Hepatocyte (in vitro differentiated cells): Measurements from ENCODE around the gene SLC25A38. TPM values are rescaled to one million over a fixed set of nuclear protein-coding genes. Genes with fewer than 3 reads are reported as not detected.
"Not testable (repeated sequence)": the region's sequence is repeated elsewhere in the genome, so short reads cannot be mapped to it uniquely, and the experiment has no call there.

Experiments
- DNase-seq: peaks from one replicate; pipeline ENCODE4 v3.0.0-alpha.2; 2016; ENCODE audit warnings: low spot score
- H2AFZ ChIP-seq: fragments of 200-600 bp; sonication (generic); 2 replicates; pipeline ENCODE4 v1.6.0; 2016; ENCODE audit warnings: antibody characterized with exemption, mild to moderate bottlenecking
- H3K27ac ChIP-seq: fragments of 200-600 bp; sonication (generic); 2 replicates; pipeline ENCODE4 v1.5.1; 2016; ENCODE audit warnings: mild to moderate bottlenecking
- H3K27me3 ChIP-seq: fragments of 200-600 bp; sonication (generic); 2 replicates; pipeline ENCODE4 v1.6.1; 2016
- H3K36me3 ChIP-seq: fragments of 200-600 bp; sonication (generic); replicated peaks from 2 replicates; pipeline ENCODE4 v1.5.1; 2016; ENCODE audit warnings: low read depth; ENCODE audit not compliant: insufficient read depth
- H3K4me1 ChIP-seq: fragments of 200-600 bp; sonication (generic); 2 replicates; pipeline ENCODE4 v1.5.1; 2016; ENCODE audit warnings: mild to moderate bottlenecking, moderate library complexity; ENCODE audit not compliant: insufficient read depth
- H3K4me2 ChIP-seq: fragments of 200-600 bp; sonication (generic); 2 replicates; pipeline ENCODE4 v1.6.0; 2016
- H3K4me3 ChIP-seq: fragments of 200-600 bp; sonication (generic); 2 replicates; pipeline ENCODE4 v1.5.1; 2016; ENCODE audit warnings: mild to moderate bottlenecking
- H3K79me2 ChIP-seq: fragments of 200-600 bp; sonication (generic); 2 replicates; pipeline ENCODE4 v1.6.0; 2017; ENCODE audit warnings: mild to moderate bottlenecking
- H3K9me2 ChIP-seq: fragments of 200-600 bp; sonication (generic); replicated peaks from 2 replicates; pipeline ENCODE4 v1.6.0; 2017; ENCODE audit warnings: mild to moderate bottlenecking; ENCODE audit not compliant: insufficient read depth
- H3K9me3 ChIP-seq: fragments of 200-600 bp; sonication (generic); 2 replicates; pipeline ENCODE4 v1.5.1; 2016; ENCODE audit warnings: low read depth, mild to moderate bottlenecking
- H4K20me1 ChIP-seq: fragments of 200-600 bp; sonication (generic); 2 replicates; pipeline ENCODE4 v1.6.0; 2016; ENCODE audit warnings: mild to moderate bottlenecking; ENCODE audit not compliant: insufficient read depth, poor library complexity, severe bottlenecking
- CTCF ChIP-seq: fragments of 200-600 bp; sonication (generic); IDR thresholded peaks from 2 replicates; pipeline ENCODE4 v1.5.1; 2016; ENCODE audit warnings: antibody characterized with exemption, mild to moderate bottlenecking; ENCODE audit not compliant: poor library complexity
- EZH2 ChIP-seq: fragments of 200-600 bp; sonication (generic); IDR thresholded peaks from 2 replicates; pipeline ENCODE4 v1.6.1; 2016; ENCODE audit warnings: antibody characterized with exemption, mild to moderate bottlenecking, borderline replicate concordance
- EZH2phosphoT487 ChIP-seq: fragments of 200-600 bp; sonication (generic); IDR thresholded peaks from one replicate; pipeline ENCODE4 v1.6.1; 2018; ENCODE audit warnings: antibody characterized with exemption, mild to moderate bottlenecking, low read depth, moderate library complexity; ENCODE audit not compliant: unreplicated experiment, severe bottlenecking
- WGBS: methylation state at CpG from one replicate; pipeline ENCODE4 v1.1.6; 2016; ENCODE audit warnings: low lambda C conversion rate; ENCODE audit errors: missing lambda C conversion rate; 5-methylcytosine and 5-hydroxymethylcytosine counted together
- polyA plus RNA-seq: library from polyadenylated mRNA; unstranded; fragments of >200 nt; fragmentation: Nextera tagmentation; extraction: Ambion mirVana; gene quantifications from 2 replicates; pipeline ENCODE4 v1.2.1, GENCODE V29; 2016
- total RNA-seq: library from RNA; depleted of rRNA; stranded (reverse); fragments of >200 nt; gene quantifications from 2 replicates; pipeline ENCODE4 v1.2.3, GENCODE V29; 2014

SLC25A38 gene
- total and polyA plus RNA-seq, 2 experiments from 2014 or later = 35.7 to 37.2 TPM

- Histone ChIP-seq H4K20me1 (peaks cover 32% of the 10 kb centered on the region), H3K4me3 (no peak overlapping the region), H2AFZ (no peak overlapping the region), H3K36me3 (peaks cover 8% of the 10 kb centered on the region), H3K4me1 (peaks cover 9% of the 10 kb centered on the region), H3K9me2 (no peaks in the 10 kb centered on the region), H3K4me2 (no peak overlapping the region), H3K27ac (no peak overlapping the region), H3K79me2 (peaks cover 22% of the 10 kb centered on the region), H3K9me3 (no peaks in the 10 kb centered on the region), H3K27me3 (no peaks in the 10 kb centered on the region)
- 96% methylated on average over 9 of the region's 9 CpGs for WGBS
- TF ChIP-seq CTCF (no peak), EZH2phosphoT487 (no peak), EZH2 (no peak)
- DNase-seq = no peak
Measured at GRCh38 chr3:39412668-39413260, 29.6 kb downstream of the SLC25A38 start.

- H3K4me3 ChIP-seq = no peak overlapping the region
- TF ChIP-seq EZH2 (no peak), EZH2phosphoT487 (no peak), CTCF (no peak)
- DNase-seq = no peak
- H3K79me2 ChIP-seq = peaks cover 13% of the 10 kb centered on the region
- 78% methylated on average over 6 of the region's 6 CpGs for WGBS
- no peaks in the 10 kb centered on the region for H3K9me2 ChIP-seq
- H3K9me3 ChIP-seq = no peaks in the 10 kb centered on the region
- H3K36me3 ChIP-seq = peaks cover 8% of the 10 kb centered on the region
- H3K27me3 ChIP-seq = no peaks in the 10 kb centered on the region
- no peak overlapping the region for H3K27ac ChIP-seq
- peaks cover 23% of the 10 kb centered on the region for H4K20me1 ChIP-seq
- no peak overlapping the region for H3K4me2 ChIP-seq
- H3K4me1 ChIP-seq = peaks cover 3% of the 10 kb centered on the region
- H2AFZ ChIP-seq = no peak overlapping the region
Measured at GRCh38 chr3:39413691-39414420, 30.7 kb downstream of the SLC25A38 start.

GRCh38 chr3:39414421-39414907, 31.3 kb downstream of the SLC25A38 start:
- H3K79me2 ChIP-seq = peaks cover 9% of the 10 kb centered on the region
- peaks cover 18% of the 10 kb centered on the region for H4K20me1 ChIP-seq
- TF ChIP-seq CTCF (no peak), EZH2phosphoT487 (no peak), EZH2 (no peak)
- peaks cover 7% of the 10 kb centered on the region for H3K4me1 ChIP-seq
- no peak for DNase-seq
- WGBS = 90% methylated on average over 2 of the region's 2 CpGs
- H3K36me3 ChIP-seq = peaks cover 8% of the 10 kb centered on the region
- no peak overlapping the region for H3K4me2 ChIP-seq
- H3K27me3 ChIP-seq = no peaks in the 10 kb centered on the region
- no peaks in the 10 kb centered on the region for H3K9me3 ChIP-seq
- H3K4me3 ChIP-seq = no peak overlapping the region
- no peak overlapping the region for H3K27ac ChIP-seq
- H3K9me2 ChIP-seq = no peaks in the 10 kb centered on the region
- no peak overlapping the region for H2AFZ ChIP-seq

GRCh38 chr3:39415302-39415701, 32.1 kb downstream of the SLC25A38 start:
- H3K4me2 ChIP-seq, H3K79me2 ChIP-seq, H3K4me3 ChIP-seq, DNase-seq, H2AFZ ChIP-seq, H3K9me3 ChIP-seq, H3K36me3 ChIP-seq, H3K27me3 ChIP-seq, H4K20me1 ChIP-seq, H3K27ac ChIP-seq, H3K9me2 ChIP-seq: not testable (repeated sequence)
- peaks cover 11% of the 10 kb centered on the region for H3K4me1 ChIP-seq
- 88% methylated on average over 3 of the region's 3 CpGs for WGBS
